Activated CD8-positive, alpha-beta T cell treated with anti-CD3 and anti-CD28 coated beads for 36 hours (primary cell): Measurements from ENCODE around the gene CNNM1. TPM values are rescaled to one million over a fixed set of nuclear protein-coding genes. Genes with fewer than 3 reads are reported as not detected.

Experiments used
- ATAC-seq: fragments of 200-7000 bp; cut with Tn5 transposase; one replicate; pipeline ENCODE4 v1.10.0; 2021; ENCODE audit warnings: mild to moderate bottlenecking, moderate library complexity
- CTCF ChIA-PET: fragments of 350-600 bp; sonication (Branson Sonifier 250); formaldehyde crosslinking; loops from one replicate; lab custom pipeline; 2021; ENCODE audit warnings: antibody characterized with exemption; lab: Charles Lee
- POLR2A ChIA-PET: fragments of 350-600 bp; sonication (Branson Sonifier 250); formaldehyde crosslinking; loops from one replicate; lab custom pipeline; 2021; ENCODE audit warnings: antibody characterized with exemption; lab: Charles Lee
- DNase-seq: peaks from one replicate; pipeline ENCODE4 v3.0.0-alpha.2; 2020
- H3K27ac Mint-ChIP-seq: one replicate; pipeline ENCODE4 v1.8.0; 2021; ENCODE audit warnings: mild to moderate bottlenecking, mixed read lengths
- H3K27me3 Mint-ChIP-seq: one replicate; pipeline ENCODE4 v1.8.0; 2021; ENCODE audit warnings: mixed read lengths
- H3K36me3 Mint-ChIP-seq: one replicate; pipeline ENCODE4 v1.8.0; 2021; ENCODE audit warnings: low read depth, mixed read lengths
- H3K4me1 Mint-ChIP-seq: one replicate; pipeline ENCODE4 v1.8.0; 2021; ENCODE audit warnings: low read depth, mixed read lengths
- H3K4me3 Mint-ChIP-seq: one replicate; pipeline ENCODE4 v1.8.0; 2021; ENCODE audit warnings: mild to moderate bottlenecking, moderate library complexity, mixed read lengths
- H3K9me3 Mint-ChIP-seq: one replicate; pipeline ENCODE4 v1.8.0; 2021; ENCODE audit warnings: mixed read lengths
- intact Hi-C: fragments of 100-400 bp; cut with micrococcal nuclease; formaldehyde crosslinking; loops from one replicate; pipeline ENCODE4 v1.10.0; 2022
- total RNA-seq, 2 experiments: library from RNA; stranded (reverse); gene quantifications; one replicate each; pipeline ENCODE4 v1.2.3, GENCODE V29; 2021
- TF ChIP-seq, protein P1 (sequence below): fragments of 200-600 bp; IDR thresholded peaks from one replicate; pipeline ENCODE4 v1.8.0; 2022; ENCODE audit warnings: antibody characterized with exemption, mild to moderate bottlenecking

The CNNM1 gene
- total RNA-seq, 2 experiments from 2014 or later = 0.83 to 1.2 TPM

DNA sequence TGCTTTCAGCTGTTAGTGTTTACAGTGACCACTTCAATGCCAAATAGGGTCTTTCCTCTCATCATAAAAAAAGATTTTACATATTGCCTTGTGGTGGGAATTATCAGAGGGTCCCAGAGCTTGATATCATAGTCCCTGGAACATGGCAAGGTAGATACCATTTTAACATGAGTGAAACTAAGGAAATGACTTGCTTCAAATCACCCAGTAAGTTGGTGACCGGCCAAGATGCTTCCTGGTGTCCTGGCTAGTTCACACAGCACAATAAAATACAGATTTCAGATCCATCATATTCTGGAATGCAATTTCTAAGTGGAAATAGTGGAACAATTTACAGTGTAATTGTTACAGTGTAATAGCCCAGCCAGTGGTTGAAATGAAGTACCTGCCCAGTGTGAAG lies 36.6 kb downstream of the CNNM1 start:
- intact Hi-C loops = no loop called here

GRCh38 chr10:99366666-99367065 lies 37.5 kb downstream of the CNNM1 start:
- H3K9me3 Mint-ChIP-seq = no peaks in the 10 kb centered on the region

More for the DNA sequence above, 36.6 kb downstream of the CNNM1 start:
- Mint-ChIP-seq H3K27ac (no peak overlapping the region), H3K4me1 (no peaks in the 10 kb centered on the region), H3K9me3 (no peaks in the 10 kb centered on the region), H3K27me3 (peaks cover 15% of the 10 kb centered on the region), H3K4me3 (no peak overlapping the region), H3K36me3 (no peaks in the 10 kb centered on the region)
- CTCF ChIA-PET = interaction anchor here (0.8 kb wide), 1 partner anchor 26 kb away, joined by 3 read pairs; no protein-coding TSS in a partner anchor
- TF ChIP-seq, protein P1, sequence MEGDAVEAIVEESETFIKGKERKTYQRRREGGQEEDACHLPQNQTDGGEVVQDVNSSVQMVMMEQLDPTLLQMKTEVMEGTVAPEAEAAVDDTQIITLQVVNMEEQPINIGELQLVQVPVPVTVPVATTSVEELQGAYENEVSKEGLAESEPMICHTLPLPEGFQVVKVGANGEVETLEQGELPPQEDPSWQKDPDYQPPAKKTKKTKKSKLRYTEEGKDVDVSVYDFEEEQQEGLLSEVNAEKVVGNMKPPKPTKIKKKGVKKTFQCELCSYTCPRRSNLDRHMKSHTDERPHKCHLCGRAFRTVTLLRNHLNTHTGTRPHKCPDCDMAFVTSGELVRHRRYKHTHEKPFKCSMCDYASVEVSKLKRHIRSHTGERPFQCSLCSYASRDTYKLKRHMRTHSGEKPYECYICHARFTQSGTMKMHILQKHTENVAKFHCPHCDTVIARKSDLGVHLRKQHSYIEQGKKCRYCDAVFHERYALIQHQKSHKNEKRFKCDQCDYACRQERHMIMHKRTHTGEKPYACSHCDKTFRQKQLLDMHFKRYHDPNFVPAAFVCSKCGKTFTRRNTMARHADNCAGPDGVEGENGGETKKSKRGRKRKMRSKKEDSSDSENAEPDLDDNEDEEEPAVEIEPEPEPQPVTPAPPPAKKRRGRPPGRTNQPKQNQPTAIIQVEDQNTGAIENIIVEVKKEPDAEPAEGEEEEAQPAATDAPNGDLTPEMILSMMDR = no peak
- no peak for DNase-seq
- POLR2A ChIA-PET = no interaction called here
- no peak for ATAC-seq

GRCh38 chr10:99368646-99369045 lies 39.5 kb downstream of the CNNM1 start:
- ATAC-seq = no peak
- Mint-ChIP-seq H3K4me3 (no peak overlapping the region), H3K27ac (no peak overlapping the region), H3K36me3 (no peaks in the 10 kb centered on the region), H3K27me3 (peaks cover 29% of the 10 kb centered on the region), H3K4me1 (peaks cover 5% of the 10 kb centered on the region), H3K9me3 (no peaks in the 10 kb centered on the region)
- TF ChIP-seq, protein P1 = no peak
- no peak for DNase-seq
- ChIA-PET CTCF (interaction anchor here (1.0 kb wide), 1 partner anchor 24 kb away, joined by 3 read pairs; no protein-coding TSS in a partner anchor), POLR2A (no interaction called here)
- intact Hi-C loops = no loop called here

More at GRCh38 chr10:99366666-99367065, 37.5 kb downstream of the CNNM1 start:
- TF ChIP-seq, protein P1 = no peak
- ATAC-seq (no peak), DNase-seq (no peak)
- no peak overlapping the region for H3K4me3 Mint-ChIP-seq
- CTCF ChIA-PET = no interaction called here
- peaks cover 16% of the 10 kb centered on the region for H3K27me3 Mint-ChIP-seq
- H3K27ac Mint-ChIP-seq = no peak overlapping the region
- H3K36me3 Mint-ChIP-seq = no peaks in the 10 kb centered on the region
- intact Hi-C loops = no loop called here
- peaks cover 5% of the 10 kb centered on the region for H3K4me1 Mint-ChIP-seq
- POLR2A ChIA-PET = no interaction called here

GRCh38 chr10:99369126-99369525 lies 40.0 kb downstream of the CNNM1 start:
- ATAC-seq (no peak), DNase-seq (no peak)
- POLR2A ChIA-PET = no interaction called here
- Mint-ChIP-seq H3K9me3 (no peaks in the 10 kb centered on the region), H3K27ac (no peak overlapping the region), H3K27me3 (peaks cover 33% of the 10 kb centered on the region), H3K4me3 (no peak overlapping the region), H3K36me3 (no peaks in the 10 kb centered on the region), H3K4me1 (peaks cover 5% of the 10 kb centered on the region)
- intact Hi-C loops = no loop called here
- TF ChIP-seq, protein P1 = no peak
- CTCF ChIA-PET = interaction anchor here (1.0 kb wide), 1 partner anchor 23 kb away, joined by 3 read pairs; no protein-coding TSS in a partner anchor

DNA sequence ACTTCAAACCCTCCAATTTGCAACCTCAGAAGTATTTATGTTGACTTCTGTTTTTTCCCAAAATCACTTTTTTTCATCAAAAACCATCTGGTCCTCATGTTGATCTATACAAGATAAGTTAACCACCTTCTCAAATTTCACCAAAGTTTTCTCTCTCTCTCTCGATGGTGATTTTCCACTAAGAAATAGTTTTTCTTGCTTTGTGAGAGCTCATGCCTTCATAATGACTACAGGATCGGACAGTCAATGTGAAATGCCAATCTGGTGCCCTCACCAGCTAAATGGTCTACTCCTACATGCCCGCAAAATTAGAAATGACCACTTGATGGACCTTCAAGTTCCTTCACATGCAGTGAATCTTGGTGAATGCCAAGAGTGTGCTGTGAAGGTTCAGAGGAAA lies 40.4 kb downstream of the CNNM1 start:
- Mint-ChIP-seq H3K27ac (no peak overlapping the region), H3K4me1 (peaks cover 5% of the 10 kb centered on the region), H3K4me3 (no peak overlapping the region), H3K9me3 (no peaks in the 10 kb centered on the region), H3K27me3 (peaks cover 34% of the 10 kb centered on the region), H3K36me3 (no peaks in the 10 kb centered on the region)
- TF ChIP-seq, protein P1 = no peak
- CTCF ChIA-PET = interaction anchor here (1.0 kb wide), 1 partner anchor 23 kb away, joined by 3 read pairs; no protein-coding TSS in a partner anchor
- intact Hi-C loops = no loop called here
- ATAC-seq (no peak), DNase-seq (no peak)
- POLR2A ChIA-PET = no interaction called here
